Activated CD4-positive, alpha-beta T cell treated with anti-CD3 and anti-CD28 coated beads, Interleukin-2, Interleukin-6, amounts not matched to agents 100 ng/mL and 50 ng/mL, durations not matched to agents 16 hours and 8 hours (primary cell): Measurements from ENCODE around the gene LITAF.
A peak's percentile ranks its signal among the peaks of the same experiment; 100 is the strongest.
"Not testable (repeated sequence)": the region's sequence is repeated elsewhere in the genome, so short reads cannot be mapped to it uniquely, and the experiment has no call there.

Experiments used
- DNase-seq: peaks from one replicate; pipeline ENCODE4 v3.0.0-alpha.2; 2020

The LITAF gene

GRCh38 chr16:11571549-11571948 lies 15.2 kb downstream of the LITAF start:
- no peak for DNase-seq

DNA sequence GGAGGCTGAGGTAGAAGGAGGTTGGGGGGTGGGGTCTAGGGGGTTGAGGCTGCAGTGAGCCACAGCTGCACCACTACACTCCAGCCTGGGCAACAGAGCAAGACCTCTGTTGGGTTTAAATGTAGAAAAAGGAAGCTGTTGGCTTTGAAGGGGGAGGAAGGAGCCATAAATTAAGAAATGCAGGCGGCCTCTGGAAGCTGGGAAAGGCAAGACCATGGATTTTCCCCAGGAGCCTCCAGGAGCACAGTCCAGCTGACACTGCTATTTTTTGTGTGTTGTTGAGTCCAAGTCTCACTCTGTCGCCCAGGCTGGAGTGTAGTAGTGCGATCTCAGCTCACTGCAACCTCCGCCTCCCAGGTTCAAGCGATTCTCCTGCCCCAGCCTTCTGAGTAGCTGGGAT lies 15.9 kb downstream of the LITAF start:
- DNase-seq = no peak

DNA sequence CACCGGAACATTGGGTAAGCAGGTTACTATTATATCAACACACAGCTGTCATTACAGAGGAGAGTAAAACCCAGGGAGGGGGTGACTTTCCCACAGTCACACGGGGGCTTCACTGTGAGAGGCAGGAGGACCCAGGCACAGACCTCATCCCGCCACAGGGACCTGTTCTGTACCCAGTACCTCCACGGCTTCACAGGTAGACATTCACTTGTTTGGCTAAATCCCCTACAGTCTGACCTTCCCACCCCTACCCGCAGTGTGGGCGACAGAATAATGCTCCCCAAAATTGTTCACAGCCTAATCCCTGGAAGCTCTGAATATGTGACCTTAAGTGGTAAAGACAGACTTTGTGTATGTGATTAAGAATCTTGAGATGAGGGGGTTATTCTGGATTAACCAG lies 16.5 kb downstream of the LITAF start:
- no peak for DNase-seq

GRCh38 chr16:11566398-11566797 lies 20.3 kb downstream of the LITAF start:
- no peak for DNase-seq

DNA sequence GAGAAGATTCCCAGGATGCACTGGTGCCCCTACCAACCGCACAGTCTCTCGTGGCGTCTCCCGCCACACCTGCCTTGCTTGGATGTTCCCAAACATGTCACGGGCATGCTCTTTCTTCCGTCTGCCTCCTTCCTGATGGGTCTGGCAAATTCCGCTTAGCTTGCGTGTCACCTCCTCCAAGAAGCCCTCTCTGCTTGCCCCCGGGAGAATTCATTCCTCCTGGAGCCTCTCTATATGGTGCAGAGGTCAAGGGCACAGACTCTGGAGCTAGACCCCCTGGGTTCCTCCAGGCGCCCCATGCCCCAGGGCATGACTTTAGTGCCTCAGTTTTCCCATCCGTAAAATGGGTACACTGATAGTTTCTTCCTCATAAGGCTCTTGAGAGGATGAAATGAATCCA lies 21.1 kb downstream of the LITAF start:
- no peak for DNase-seq

DNA sequence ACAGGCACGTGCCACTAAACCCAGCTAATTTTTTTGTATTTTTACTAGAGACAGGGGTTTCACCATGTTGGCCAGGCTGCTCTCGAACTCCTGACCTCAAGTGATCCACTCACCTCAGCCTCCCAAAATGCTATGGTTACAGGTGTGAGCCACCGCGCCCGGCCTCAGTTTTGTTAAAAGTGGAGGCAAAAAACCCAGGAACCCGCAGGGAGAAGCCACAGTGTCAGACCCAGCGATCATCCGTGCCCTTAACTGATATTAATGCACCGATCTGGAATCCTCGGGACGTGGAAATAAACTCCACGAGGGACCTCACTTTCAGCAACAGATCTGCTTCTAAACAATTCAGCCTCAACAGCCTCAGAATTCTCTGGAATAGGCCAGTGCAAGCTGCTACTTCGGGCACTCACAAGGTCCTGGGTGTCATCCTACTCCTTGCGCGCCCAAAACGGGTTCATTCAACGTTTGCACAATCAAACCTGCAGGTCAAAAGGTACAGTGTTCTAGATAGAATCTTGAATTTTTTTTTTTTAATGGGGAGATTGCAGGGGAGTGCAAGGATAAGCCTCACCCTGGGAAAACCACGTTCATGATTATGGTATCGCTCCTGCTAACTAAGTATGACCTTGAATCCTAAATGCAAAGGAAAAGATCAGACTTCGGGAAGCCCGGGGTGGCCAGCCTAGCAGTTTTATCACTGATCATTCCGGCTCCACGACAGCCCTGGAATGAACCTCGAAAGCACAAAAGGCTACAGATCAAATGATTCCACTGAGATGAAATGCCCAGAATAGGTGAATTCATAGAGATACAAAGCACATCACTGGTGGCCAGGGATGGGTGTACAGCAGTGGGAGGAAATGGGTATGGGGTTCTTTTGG lies 22.4 kb downstream of the LITAF start:
- DNase-seq = no peak

GRCh38 chr16:11563493-11564040 lies 23.2 kb downstream of the LITAF start:
- DNase-seq = no peak

DNA sequence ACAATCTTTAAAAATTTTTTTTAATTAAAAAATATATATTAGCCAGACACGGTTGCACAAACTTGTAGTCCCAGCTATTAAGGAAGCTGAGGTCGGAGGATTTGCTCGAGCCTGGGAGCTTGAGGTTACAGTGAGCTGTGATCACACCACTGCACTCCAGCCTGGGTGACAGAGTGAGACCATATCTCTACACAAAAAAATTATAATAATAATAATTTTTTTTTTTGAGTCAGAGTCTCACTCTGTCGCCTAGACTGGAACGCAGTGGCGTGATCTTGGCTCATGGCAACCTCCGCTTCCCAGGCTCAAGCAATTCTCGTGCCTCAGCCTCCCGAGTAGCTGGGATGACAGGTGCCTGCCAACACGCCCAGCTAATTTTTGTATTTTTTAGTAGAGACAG lies 23.8 kb downstream of the LITAF start:
- DNase-seq = no peak

DNA sequence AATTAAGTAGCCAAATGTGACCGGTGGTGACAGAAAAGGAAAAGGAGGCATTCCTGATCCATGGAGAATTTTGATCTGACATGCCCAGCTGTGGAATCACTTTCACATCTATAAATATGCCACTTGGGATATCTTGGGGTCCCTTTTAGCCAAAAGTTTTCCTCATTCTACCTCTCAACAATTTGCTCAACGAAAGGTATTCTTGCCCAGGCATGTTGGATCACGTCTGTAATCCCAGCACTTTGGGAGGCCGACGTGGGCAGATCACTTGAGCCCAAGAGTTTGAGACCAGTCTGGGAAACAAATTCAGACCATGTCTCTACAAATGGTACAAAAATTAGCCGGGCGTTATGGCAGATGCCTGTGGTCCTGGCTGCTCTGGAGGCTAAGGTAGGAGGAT lies 24.3 kb downstream of the LITAF start:
- DNase-seq = no peak

DNA sequence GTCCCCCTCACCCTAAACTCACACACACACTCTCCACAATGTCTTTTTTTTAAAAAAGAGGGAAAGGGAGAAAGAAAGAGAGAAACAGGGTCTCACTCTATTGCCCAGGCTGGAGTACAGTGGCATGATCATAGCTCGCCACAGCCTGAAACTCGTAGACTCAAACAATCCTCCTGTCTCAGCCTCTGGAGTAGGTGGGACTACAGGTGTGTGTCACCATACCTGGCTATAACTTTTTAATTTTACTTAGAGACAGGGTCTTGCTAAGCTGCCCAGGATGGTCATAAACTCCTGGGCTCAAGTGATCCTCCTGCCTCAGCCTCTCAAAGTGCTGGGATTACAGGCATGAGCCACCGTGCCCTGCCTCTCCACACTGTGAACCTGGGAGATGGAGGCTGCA lies 24.9 kb downstream of the LITAF start:
- no peak for DNase-seq

GRCh38 chr16:11561454-11561805 lies 25.3 kb downstream of the LITAF start:
- no peak for DNase-seq

- peak; percentile 56 for DNase-seq
These were observed 25.8 kb downstream of the LITAF start for GRCh38 chr16:11560701-11561453.

DNA sequence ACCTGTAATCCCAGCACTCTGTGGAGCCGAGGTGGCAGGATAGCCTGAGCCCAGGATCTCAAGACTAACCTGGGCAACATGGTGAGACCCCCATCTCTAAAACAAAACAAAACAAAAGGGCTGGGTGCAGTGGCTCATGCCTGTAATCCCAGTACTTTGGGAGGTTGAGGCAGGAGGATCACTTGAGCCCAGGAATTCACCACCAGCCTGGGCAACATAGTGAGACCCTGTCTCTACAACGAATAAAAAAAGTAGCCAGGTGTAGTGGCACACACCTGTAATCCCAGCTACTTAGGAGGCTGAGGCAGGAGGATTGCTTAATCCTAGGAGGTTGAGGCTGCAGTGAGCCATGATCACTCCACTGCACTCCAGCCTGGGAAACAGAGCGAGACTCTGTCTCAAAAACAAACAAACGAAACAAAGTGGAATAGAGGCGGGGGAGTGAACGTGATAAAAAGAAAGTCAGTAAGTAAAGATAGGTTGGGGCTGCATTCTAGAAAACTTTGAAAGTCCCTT lies 28.4 kb downstream of the LITAF start:
- not testable (repeated sequence) for DNase-seq

- no peak for DNase-seq
These were observed 28.9 kb downstream of the LITAF start for GRCh38 chr16:11557801-11558200.

DNA sequence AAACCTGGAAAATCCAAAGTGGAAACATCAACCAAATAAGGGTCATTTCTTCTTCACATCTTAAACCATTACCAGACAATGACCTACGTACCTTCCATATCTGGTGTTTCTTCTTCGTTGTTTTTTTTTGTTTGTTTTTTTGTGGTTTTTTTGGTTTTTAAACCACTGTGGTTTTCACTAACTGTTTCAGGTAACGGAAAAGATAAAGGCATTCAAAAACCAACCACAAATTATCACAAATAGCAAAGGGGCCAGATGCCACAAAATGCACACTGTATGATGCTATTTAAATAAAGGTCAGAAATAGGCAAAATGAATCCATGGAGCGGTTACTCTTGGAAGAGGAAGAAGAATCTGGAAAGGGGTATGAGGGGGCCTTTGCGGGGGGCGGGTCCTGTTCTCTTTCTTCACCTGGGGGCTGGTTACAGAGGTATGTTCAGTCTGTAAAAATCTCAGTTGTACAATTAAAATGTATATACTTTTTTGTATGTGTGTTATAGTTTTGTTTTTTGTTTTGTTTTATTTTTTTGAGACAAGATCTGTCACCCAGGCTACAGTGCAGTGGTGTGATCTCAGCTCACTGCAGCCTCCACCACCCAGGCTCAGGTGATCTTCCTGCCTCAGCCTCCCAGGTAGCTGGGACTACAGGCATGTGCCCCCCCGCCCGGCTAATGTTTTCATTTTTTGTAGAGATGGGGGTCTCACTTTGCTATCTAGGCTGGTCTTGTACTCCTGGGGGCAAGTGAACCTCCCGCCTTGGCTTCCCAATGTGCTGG lies 29.6 kb downstream of the LITAF start:
- no peak for DNase-seq

GRCh38 chr16:11556214-11556819 lies 30.4 kb downstream of the LITAF start:
- no peak for DNase-seq

DNA sequence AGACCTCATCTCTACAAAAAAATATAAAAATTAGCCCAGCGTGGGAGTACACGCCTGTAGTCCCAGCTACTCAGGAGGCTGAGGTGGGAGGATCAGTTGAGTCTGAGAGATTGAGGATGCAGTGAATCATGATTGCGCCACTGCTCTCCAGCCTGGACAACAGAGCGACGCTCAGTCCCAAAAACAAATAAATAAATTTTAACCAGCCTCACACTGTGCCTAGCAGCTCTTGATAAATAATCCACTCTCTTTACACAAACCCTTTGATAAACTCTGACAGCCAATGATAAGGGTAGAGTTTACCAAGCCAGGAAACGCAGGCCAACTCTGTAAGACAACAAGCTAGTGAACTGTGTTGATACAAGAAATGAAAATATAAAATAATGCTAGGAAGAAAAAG lies 32.7 kb downstream of the LITAF start:
- no peak for DNase-seq

- DNase-seq = no peak
These were observed 33.3 kb downstream of the LITAF start for GRCh38 chr16:11553371-11553770.

- no peak for DNase-seq
These were observed 34.3 kb downstream of the LITAF start for GRCh38 chr16:11552440-11552839.

- no peak for DNase-seq
These were observed 34.9 kb downstream of the LITAF start for GRCh38 chr16:11551842-11552241.

- DNase-seq = no peak
These were observed 35.8 kb downstream of the LITAF start for GRCh38 chr16:11550791-11551498.
